K562 (cell line): ENCODE data around the gene PCP2. TPM values are rescaled to one million over a fixed set of nuclear protein-coding genes. Genes with fewer than 3 reads are reported as not detected.

ENCODE experiments used
- ASH1L ChIP-seq: fragments of 450-650 bp; IDR thresholded peaks from 2 replicates; pipeline ENCODE4 v1.6.1; 2018; ENCODE audit warnings: borderline replicate concordance, mild to moderate bottlenecking, low read depth; ENCODE audit not compliant: partially characterized antibody
- ATF7 ChIP-seq: fragments of 450-650 bp; IDR thresholded peaks from 2 replicates; pipeline ENCODE4 v1.7.1; 2014; ENCODE audit warnings: mild to moderate bottlenecking, moderate library complexity
- BCLAF1 ChIP-seq, 2 experiments: fragments of 450-650 bp in 1 of 2; IDR thresholded peaks; 2 replicates each; pipeline ENCODE4 v1.6.1; 2011 to 2017; ENCODE audit warnings: low read depth in 2 of 2, antibody characterized with exemption in 1 of 2, borderline replicate concordance in 1 of 2, low read length in 1 of 2, mild to moderate bottlenecking in 1 of 2, mixed read lengths in 1 of 2; ENCODE audit not compliant: control insufficient read depth in 1 of 2
- E2F3 ChIP-seq: fragments of 250-450 bp; sonication (Bioruptor Pico); IDR thresholded peaks from 2 replicates; pipeline ENCODE4 v1.4.0; 2020; ENCODE audit warnings: mild to moderate bottlenecking
- FOXO4 ChIP-seq: fragments of 450-650 bp; formaldehyde crosslinking; IDR thresholded peaks from 2 replicates; pipeline ENCODE4 v1.4.0; 2020; ENCODE audit warnings: mild to moderate bottlenecking, moderate library complexity
- GABPB1 ChIP-seq: sonication (generic); formaldehyde crosslinking; IDR thresholded peaks from 2 replicates; pipeline ENCODE4 v1.8.0; 2022; ENCODE audit warnings: mild to moderate bottlenecking, missing genetic modification reagents
- MCM2 ChIP-seq: fragments of 450-650 bp; IDR thresholded peaks from 2 replicates; pipeline ENCODE4 v1.6.1; 2017; ENCODE audit warnings: low read depth, mild to moderate bottlenecking
- MTA3 ChIP-seq: fragments of 450-650 bp; formaldehyde crosslinking; IDR thresholded peaks from 2 replicates; pipeline ENCODE4 v1.6.1; 2017; ENCODE audit warnings: mild to moderate bottlenecking, borderline replicate concordance
- MXD1 ChIP-seq: fragments of 250-450 bp; sonication (Bioruptor Pico); IDR thresholded peaks from 2 replicates; pipeline ENCODE4 v1.8.0; 2021; ENCODE audit warnings: borderline replicate concordance, mild to moderate bottlenecking, moderate library complexity; ENCODE audit not compliant: poor library complexity, severe bottlenecking
- RAD51 ChIP-seq: fragments of 450-650 bp; IDR thresholded peaks from 2 replicates; pipeline ENCODE4 v1.7.1; 2016; ENCODE audit warnings: low read depth, mild to moderate bottlenecking, borderline replicate concordance
- RBFOX2 ChIP-seq: fragments of 200-400 bp; formaldehyde crosslinking; IDR thresholded peaks from 2 replicates; pipeline ENCODE4 v1.6.1; 2017; ENCODE audit warnings: low read depth, mild to moderate bottlenecking, low read length, moderate library complexity
- RFX5 ChIP-seq: IDR thresholded peaks from 2 replicates; pipeline ENCODE4 v1.6.1; 2011; ENCODE audit warnings: low read depth, mild to moderate bottlenecking, improper control_type of control experiment, low read length
- SMARCC2 ChIP-seq: fragments of 450-650 bp; IDR thresholded peaks from 2 replicates; pipeline ENCODE4 v1.6.1; 2017; ENCODE audit warnings: antibody characterized with exemption, moderate library complexity, mild to moderate bottlenecking, low read depth
- SRSF9 ChIP-seq: fragments of 200-400 bp; formaldehyde crosslinking; IDR thresholded peaks from 2 replicates; pipeline ENCODE4 v1.6.1; 2017; ENCODE audit warnings: low read depth, low read length, borderline replicate concordance
- SUPT5H ChIP-seq: fragments of 450-650 bp; IDR thresholded peaks from 2 replicates; pipeline ENCODE4 v1.6.1; 2016
- ZBED1 ChIP-seq: IDR thresholded peaks from 2 replicates; pipeline ENCODE4 v1.6.1; 2014
- ZBTB8A ChIP-seq: fragments of 450-650 bp; IDR thresholded peaks from 2 replicates; pipeline ENCODE4 v1.6.1; 2018; ENCODE audit warnings: mild to moderate bottlenecking, moderate library complexity; ENCODE audit not compliant: partially characterized antibody
- polyA plus RNA-seq, 8 experiments: library from polyadenylated mRNA; depleted of rRNA in 4 of 8; stranded (reverse) in 5 of 8; unstranded in 3 of 8; fragments of >200 nt; fragmentation: Nextera tagmentation in 2 of 8; fragmentation: Illumina TruSeq in 1 of 8; extraction: Ambion mirVana in 2 of 8; extraction: Trizol in 1 of 8; gene quantifications; 2 replicates each; pipeline versions ENCODE4 v1.2.1 to v1.2.3, GENCODE V29; 2011 to 2014; ENCODE audit warnings: inconsistent platforms in 1 of 8, missing spikeins in 1 of 8
- total RNA-seq, 7 experiments: library from RNA; depleted of rRNA in 6 of 7; stranded (reverse); fragments of >200 nt in 6 of 7; fragmentation: Illumina TruSeq in 2 of 7; extraction: Trizol in 2 of 7; gene quantifications; 2 replicates each; pipeline versions ENCODE4 v1.2.1 to v1.2.3, GENCODE V29; 2011 to 2021; ENCODE audit warnings: low replicate concordance in 1 of 7
- TF ChIP-seq, protein P1 (sequence below), 2 experiments: fragments of 450-650 bp; IDR thresholded peaks; 2 replicates each; pipeline ENCODE4 v1.6.1; 2018; ENCODE audit warnings: mild to moderate bottlenecking in 2 of 2, low read depth in 1 of 2; ENCODE audit not compliant: partially characterized antibody in 2 of 2

PCP2 gene
- total and polyA plus RNA-seq, 9 of the 15 experiments (the other 6 are each of a cell fraction or from before 2014, with no cell fraction given) = 0.17 to 1.3 (median 0.49) TPM; not detected in 3

- TF ChIP-seq MXD1 (CRISPR knock-in tag) = no peak
- TF ChIP-seq ATF7 = peak; percentile 57
- TF ChIP-seq BCLAF1 (IDR thresholded peaks at IDR 0.05; ENCODE audit: borderline replicate concordance in 1 of 2, control insufficient read depth in 1 of 2, low read depth in 2 of 2, low read length in 1 of 2) = no peak
- TF ChIP-seq RFX5 = no peak
- TF ChIP-seq, protein P1, sequence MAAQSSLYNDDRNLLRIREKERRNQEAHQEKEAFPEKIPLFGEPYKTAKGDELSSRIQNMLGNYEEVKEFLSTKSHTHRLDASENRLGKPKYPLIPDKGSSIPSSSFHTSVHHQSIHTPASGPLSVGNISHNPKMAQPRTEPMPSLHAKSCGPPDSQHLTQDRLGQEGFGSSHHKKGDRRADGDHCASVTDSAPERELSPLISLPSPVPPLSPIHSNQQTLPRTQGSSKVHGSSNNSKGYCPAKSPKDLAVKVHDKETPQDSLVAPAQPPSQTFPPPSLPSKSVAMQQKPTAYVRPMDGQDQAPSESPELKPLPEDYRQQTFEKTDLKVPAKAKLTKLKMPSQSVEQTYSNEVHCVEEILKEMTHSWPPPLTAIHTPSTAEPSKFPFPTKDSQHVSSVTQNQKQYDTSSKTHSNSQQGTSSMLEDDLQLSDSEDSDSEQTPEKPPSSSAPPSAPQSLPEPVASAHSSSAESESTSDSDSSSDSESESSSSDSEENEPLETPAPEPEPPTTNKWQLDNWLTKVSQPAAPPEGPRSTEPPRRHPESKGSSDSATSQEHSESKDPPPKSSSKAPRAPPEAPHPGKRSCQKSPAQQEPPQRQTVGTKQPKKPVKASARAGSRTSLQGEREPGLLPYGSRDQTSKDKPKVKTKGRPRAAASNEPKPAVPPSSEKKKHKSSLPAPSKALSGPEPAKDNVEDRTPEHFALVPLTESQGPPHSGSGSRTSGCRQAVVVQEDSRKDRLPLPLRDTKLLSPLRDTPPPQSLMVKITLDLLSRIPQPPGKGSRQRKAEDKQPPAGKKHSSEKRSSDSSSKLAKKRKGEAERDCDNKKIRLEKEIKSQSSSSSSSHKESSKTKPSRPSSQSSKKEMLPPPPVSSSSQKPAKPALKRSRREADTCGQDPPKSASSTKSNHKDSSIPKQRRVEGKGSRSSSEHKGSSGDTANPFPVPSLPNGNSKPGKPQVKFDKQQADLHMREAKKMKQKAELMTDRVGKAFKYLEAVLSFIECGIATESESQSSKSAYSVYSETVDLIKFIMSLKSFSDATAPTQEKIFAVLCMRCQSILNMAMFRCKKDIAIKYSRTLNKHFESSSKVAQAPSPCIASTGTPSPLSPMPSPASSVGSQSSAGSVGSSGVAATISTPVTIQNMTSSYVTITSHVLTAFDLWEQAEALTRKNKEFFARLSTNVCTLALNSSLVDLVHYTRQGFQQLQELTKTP (IDR thresholded peaks at IDR 0.05; ENCODE audit: low read depth in 1 of 2, partially characterized antibody in 2 of 2) = no peak
- TF ChIP-seq GABPB1 (CRISPR knock-in tag) = peak; percentile 65
- TF ChIP-seq MCM2 = no peak
- no peak for TF ChIP-seq RAD51
- no peak for TF ChIP-seq ASH1L
- TF ChIP-seq SRSF9 = no peak
- TF ChIP-seq FOXO4 (CRISPR knock-in tag) = no peak
- TF ChIP-seq MTA3 = no peak; the same call in 1 of the 2 replicates
- TF ChIP-seq E2F3 (CRISPR knock-in tag) = no peak
- TF ChIP-seq ZBED1 = no peak
- TF ChIP-seq ZBTB8A = no peak
- no peak for TF ChIP-seq SMARCC2
- TF ChIP-seq RBFOX2 = peak; percentile 84
- peak; percentile 73 for TF ChIP-seq SUPT5H
Measured at GRCh38 chr19:7637374-7638256, 4.1 kb upstream of the PCP2 start (continued).
